Mucosa of gallbladder (tissue), 1 donor: Measurements from ENCODE around the gene COL9A2. TPM values are rescaled to one million over a fixed set of nuclear protein-coding genes. Genes with fewer than 3 reads are reported as not detected.
"Not testable (repeated sequence)": the region's sequence is repeated elsewhere in the genome, so short reads cannot be mapped to it uniquely, and the experiment has no call there.

ENCODE experiments used
- DNase-seq: peaks from one replicate; pipeline ENCODE4 v3.0.0-alpha.2; 2020; ENCODE audit warnings: low spot score
- total RNA-seq: library from RNA; stranded (reverse); gene quantifications from one replicate; pipeline ENCODE4 v1.2.1, GENCODE V29; 2021
- donor health status: DM: no; HTN: no; CAD: no.

Gene COL9A2
- 8.3 TPM for total RNA-seq

- DNase-seq = no peak
Measured at GRCh38 chr1:40316595-40317393, at the start of gene COL9A2. Gene COL9A2 (minus strand): TSS chr1:40317286. CDS start chr1:40317197, 89 bp downstream.

GRCh38 chr1:40363721-40364120, 46.6 kb upstream of the COL9A2 start:
- DNase-seq = no peak

- DNase-seq = no peak
Measured at GRCh38 chr1:40362699-40363098, 45.6 kb upstream of the COL9A2 start.

GRCh38 chr1:40362199-40362598, 45.1 kb upstream of the COL9A2 start:
- no peak for DNase-seq

GRCh38 chr1:40361637-40362036, 44.6 kb upstream of the COL9A2 start:
- no peak for DNase-seq

- no peak for DNase-seq
Measured at GRCh38 chr1:40361201-40361600, 44.1 kb upstream of the COL9A2 start.

- DNase-seq = no peak
Measured at GRCh38 chr1:40360631-40361030, 43.5 kb upstream of the COL9A2 start.

- no peak for DNase-seq
Measured at GRCh38 chr1:40357625-40358024, 40.5 kb upstream of the COL9A2 start.

- DNase-seq = no peak
Measured at GRCh38 chr1:40353082-40353481, 36.0 kb upstream of the COL9A2 start.

- no peak for DNase-seq
Measured at GRCh38 chr1:40352126-40352525, 35.0 kb upstream of the COL9A2 start.

- no peak for DNase-seq
Measured at GRCh38 chr1:40351124-40351523, 34.0 kb upstream of the COL9A2 start.

- no peak for DNase-seq
Measured at GRCh38 chr1:40350391-40350790, 33.3 kb upstream of the COL9A2 start.

- DNase-seq = peak; percentile 26
Measured at GRCh38 chr1:40344597-40344996, 27.5 kb upstream of the COL9A2 start.

GRCh38 chr1:40342381-40342717, 25.3 kb upstream of the COL9A2 start:
- DNase-seq = not testable (repeated sequence)

- DNase-seq = no peak
Measured at GRCh38 chr1:40341491-40342380, 24.6 kb upstream of the COL9A2 start.

- no peak for DNase-seq
Measured at GRCh38 chr1:40339420-40340323, 22.6 kb upstream of the COL9A2 start.

- peak; percentile 83 for DNase-seq
Measured at GRCh38 chr1:40338745-40339419, 21.8 kb upstream of the COL9A2 start.

GRCh38 chr1:40337443-40337842, 20.4 kb upstream of the COL9A2 start:
- no peak for DNase-seq

GRCh38 chr1:40332695-40333094, 15.6 kb upstream of the COL9A2 start:
- no peak for DNase-seq

GRCh38 chr1:40331403-40331802, 14.3 kb upstream of the COL9A2 start:
- not testable (repeated sequence) for DNase-seq

GRCh38 chr1:40318970-40319621, 2.0 kb upstream of the COL9A2 start:
- DNase-seq = no peak
